ENCODE results near the gene NEIL3.

NEIL3 gene

GRCh38 chr4:177374966-177375365 lies 65.3 kb downstream of the NEIL3 start:
- no peak for DNase-seq

GRCh38 chr4:177375372-177375771 lies 65.7 kb downstream of the NEIL3 start:
- no peak for DNase-seq

- no peak for DNase-seq
Measured at GRCh38 chr4:177376024-177376423, 66.3 kb downstream of the NEIL3 start.

GRCh38 chr4:177380730-177381287 lies 71.1 kb downstream of the NEIL3 start:
- no peak for DNase-seq

- no peak for DNase-seq
Measured at GRCh38 chr4:177381762-177382310, 72.2 kb downstream of the NEIL3 start.

- no peak for DNase-seq
Measured at GRCh38 chr4:177384856-177385397, 75.3 kb downstream of the NEIL3 start.

GRCh38 chr4:177385576-177386277 lies 76.1 kb downstream of the NEIL3 start:
- DNase-seq: no peak

- no peak for DNase-seq
Measured at GRCh38 chr4:177386278-177386815, 76.7 kb downstream of the NEIL3 start.

- no peak for DNase-seq
Measured at GRCh38 chr4:177391287-177391686, 81.6 kb downstream of the NEIL3 start.

GRCh38 chr4:177391953-177392352 lies 82.3 kb downstream of the NEIL3 start:
- DNase-seq: no peak

- DNase-seq: peak; percentile 9 to 13
Measured at GRCh38 chr4:177393236-177393635, 83.6 kb downstream of the NEIL3 start.

GRCh38 chr4:177396352-177396751 lies 86.7 kb downstream of the NEIL3 start:
- no peak for DNase-seq

GRCh38 chr4:177400030-177400429 lies 90.4 kb downstream of the NEIL3 start:
- DNase-seq: no peak

- DNase-seq: peak in 1 of 2 donors; percentile 10
Measured at GRCh38 chr4:177401658-177402273, 92.1 kb downstream of the NEIL3 start.

- no peak for DNase-seq
Measured at GRCh38 chr4:177403746-177404145, 94.1 kb downstream of the NEIL3 start.

GRCh38 chr4:177404342-177404741 lies 94.7 kb downstream of the NEIL3 start:
- no peak for DNase-seq

GRCh38 chr4:177404986-177405385 lies 95.3 kb downstream of the NEIL3 start:
- DNase-seq: no peak

GRCh38 chr4:177405508-177405907 lies 95.8 kb downstream of the NEIL3 start:
- DNase-seq: no peak

GRCh38 chr4:177408023-177408422 lies 98.3 kb downstream of the NEIL3 start:
- DNase-seq: no peak

GRCh38 chr4:177410566-177410965 lies 100.9 kb downstream of the NEIL3 start:
- DNase-seq: no peak

GRCh38 chr4:177411996-177412395 lies 102.3 kb downstream of the NEIL3 start:
- DNase-seq: no peak
